Spleen (tissue), 11 donors: ENCODE data around the gene SPINDOC. TPM values are rescaled to one million over a fixed set of nuclear protein-coding genes. Genes with fewer than 3 reads are reported as not detected.

ENCODE experiments used
- DNase-seq: peaks from one replicate; pipeline ENCODE4 v3.0.0-alpha.2; 2020
- H3K27ac ChIP-seq, 8 donors: fragments of 200-600 bp; sonication (generic) in 7 of 8; 1 replicate in 4 of 8; 2 replicates in 4 of 8; pipeline versions ENCODE4 v1.5.0 to v1.8.0; 2016 to 2021; ENCODE audit warnings: inconsistent platforms in 4 of 8, mild to moderate bottlenecking in 4 of 8, moderate library complexity in 1 of 8
- H3K27me3 ChIP-seq, 7 donors: fragments of 200-600 bp; sonication (generic) in 6 of 7; replicated peaks in 1 of 7; 1 replicate in 4 of 7; 2 replicates in 3 of 7; pipeline versions ENCODE4 v1.5.0 to v1.8.0; 2016 to 2021; ENCODE audit warnings: inconsistent platforms in 3 of 7, mild to moderate bottlenecking in 1 of 7
- H3K36me3 ChIP-seq, 6 donors: fragments of 200-600 bp; sonication (generic) in 5 of 6; 1 replicate in 4 of 6; 2 replicates in 2 of 6; pipeline versions ENCODE4 v1.5.0 to v1.8.0; 2016 to 2021; ENCODE audit warnings: inconsistent platforms in 2 of 6
- H3K4me1 ChIP-seq, 6 donors: fragments of 200-600 bp; sonication (generic) in 5 of 6; 1 replicate in 3 of 6; 2 replicates in 3 of 6; pipeline versions ENCODE4 v1.5.0 to v1.8.0; 2016 to 2021; ENCODE audit warnings: inconsistent platforms in 3 of 6
- H3K4me3 ChIP-seq, 8 donors: fragments of 200-600 bp; sonication (generic) in 7 of 8; 1 replicate in 4 of 8; 2 replicates in 4 of 8; pipeline versions ENCODE4 v1.5.0 to v1.8.0; 2016 to 2021; ENCODE audit warnings: inconsistent platforms in 4 of 8, mild to moderate bottlenecking in 4 of 8, moderate library complexity in 2 of 8
- H3K9me3 ChIP-seq, 8 donors: fragments of 200-600 bp; sonication (generic) in 7 of 8; 1 replicate in 4 of 8; 2 replicates in 4 of 8; pipeline versions ENCODE4 v1.5.0 to v1.8.0; 2016 to 2021; ENCODE audit warnings: inconsistent platforms in 4 of 8
- POLR2A ChIP-seq, 3 donors: fragments of 450-650 bp; IDR thresholded peaks; one replicate each; pipeline ENCODE4 v1.5.1; 2017; ENCODE audit warnings: antibody characterized with exemption in 3 of 3, mild to moderate bottlenecking in 1 of 3
- POLR2AphosphoS5 ChIP-seq, 3 donors: sonication (generic); formaldehyde crosslinking; IDR thresholded peaks; one replicate each; pipeline ENCODE4 v1.5.1; 2017; ENCODE audit warnings: antibody characterized with exemption in 3 of 3
- WGBS, 5 donors: extraction: QIAGEN DNeasy Blood & Tissue Kit in 3 of 5; methylation state at CpG; one replicate each; pipeline versions ENCODE4 v1.1.5 to v1.1.7; 2013 to 2018; 5-methylcytosine and 5-hydroxymethylcytosine counted together
- intact Hi-C: fragments of 100-400 bp; cut with DNase I; formaldehyde crosslinking; loops from one replicate; pipeline ENCODE4 v1.15.0; 2023; ENCODE audit warnings: low total_unique reads
- polyA plus RNA-seq, 3 donors: library from polyadenylated mRNA; stranded (reverse); fragments of 200-250 nt; gene quantifications; one replicate each; pipeline ENCODE4 v1.2.1, GENCODE V29; 2013
- total RNA-seq, 7 donors: library from RNA; depleted of rRNA in 3 of 7; stranded (reverse); fragments of >200 nt in 3 of 7; fragmentation: NEBNext Ultra II Directional in 4 of 7; extraction: Animal tissue kit (Norgen Biotek cat#: 25700) in 4 of 7; gene quantifications; one replicate each; pipeline versions ENCODE4 v1.1.0 to v1.2.1, GENCODE V29; 2016 to 2021
- TF ChIP-seq, protein P1 (sequence below), 11 experiments: fragments of 200-600 bp in 7 of 11; fragments of 450-650 bp in 4 of 11; sonication (generic) in 4 of 11; IDR thresholded peaks in 8 of 11; conservative IDR thresholded peaks in 3 of 11; 1 replicate in 7 of 11; 2 replicates in 4 of 11; pipeline versions ENCODE4 v1.4.0 to v1.8.0; 2016 to 2021; ENCODE audit warnings: antibody characterized with exemption in 11 of 11, inconsistent platforms in 4 of 11, mild to moderate bottlenecking in 1 of 11
- donor health status: healthy with polysubstance abuse.
- donor health status: DM: no; HTN: no; CAD: no; lungs with moderate emphysema.
- donor health status: DM: no; HTN: no; CAD: no.
- donor health status: Bipolar disorder and iron deficiency.
- donor health status: healthy.
- donor health status: DM: no; HTN: no; CAD: no.
- donor health status: DM: yes; HTN: yes; CAD: no.

The SPINDOC gene
- total and polyA plus RNA-seq, 10 donors, result 5.1 to 16.8 (median 13.3) TPM

DNA sequence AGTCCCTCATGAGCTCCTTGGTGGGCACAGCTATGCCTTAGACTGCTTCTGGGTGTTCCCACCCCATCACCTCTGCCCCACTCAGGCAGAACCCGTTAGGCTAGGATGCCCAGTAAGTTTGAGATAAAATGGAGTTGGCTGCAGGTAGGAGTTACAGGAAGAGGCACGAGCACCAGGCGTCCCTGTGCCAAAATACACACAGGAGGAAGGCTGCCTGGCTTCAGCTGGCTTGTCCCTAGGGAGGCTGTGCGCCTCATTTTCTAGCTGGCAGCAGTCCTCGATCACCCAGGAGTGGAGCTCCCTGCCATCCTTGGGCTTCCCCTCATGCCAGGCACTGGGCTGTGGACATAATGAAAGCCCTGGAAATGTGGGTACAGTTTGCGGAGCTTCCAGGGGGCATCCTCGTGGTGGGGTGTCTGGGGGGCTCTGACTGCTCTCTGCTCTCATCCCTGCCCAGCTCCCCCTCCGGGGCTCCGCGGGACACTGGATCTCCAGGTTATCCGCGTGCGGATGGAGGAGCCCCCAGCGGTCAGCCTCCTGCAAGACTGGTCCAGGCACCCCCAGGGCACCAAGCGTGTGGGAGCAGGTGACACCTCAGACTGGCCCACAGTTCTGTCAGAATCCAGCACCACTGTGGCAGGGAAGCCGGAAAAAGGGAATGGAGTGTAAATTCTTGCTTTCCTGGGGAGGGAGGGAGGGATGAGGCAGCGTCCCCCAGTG lies 13.4 kb downstream of the SPINDOC start:
- DNase-seq, result no peak
- H3K27ac ChIP-seq, result no peak overlapping the region
- no peaks in the 10 kb centered on the region for H3K9me3 ChIP-seq
- peaks cover 0 to 79% (median 39%) of the 10 kb centered on the region in 6 donors for H3K36me3 ChIP-seq
- no peaks in the 10 kb centered on the region for H3K27me3 ChIP-seq
- H3K4me3 ChIP-seq, result no peak overlapping the region
- H3K4me1 ChIP-seq, result no peaks in the 10 kb centered on the region
- TF ChIP-seq POLR2AphosphoS5 (IDR thresholded peaks at IDR 0.05), result peak in 1 of 3 donors; percentile 16
- TF ChIP-seq, protein P1, sequence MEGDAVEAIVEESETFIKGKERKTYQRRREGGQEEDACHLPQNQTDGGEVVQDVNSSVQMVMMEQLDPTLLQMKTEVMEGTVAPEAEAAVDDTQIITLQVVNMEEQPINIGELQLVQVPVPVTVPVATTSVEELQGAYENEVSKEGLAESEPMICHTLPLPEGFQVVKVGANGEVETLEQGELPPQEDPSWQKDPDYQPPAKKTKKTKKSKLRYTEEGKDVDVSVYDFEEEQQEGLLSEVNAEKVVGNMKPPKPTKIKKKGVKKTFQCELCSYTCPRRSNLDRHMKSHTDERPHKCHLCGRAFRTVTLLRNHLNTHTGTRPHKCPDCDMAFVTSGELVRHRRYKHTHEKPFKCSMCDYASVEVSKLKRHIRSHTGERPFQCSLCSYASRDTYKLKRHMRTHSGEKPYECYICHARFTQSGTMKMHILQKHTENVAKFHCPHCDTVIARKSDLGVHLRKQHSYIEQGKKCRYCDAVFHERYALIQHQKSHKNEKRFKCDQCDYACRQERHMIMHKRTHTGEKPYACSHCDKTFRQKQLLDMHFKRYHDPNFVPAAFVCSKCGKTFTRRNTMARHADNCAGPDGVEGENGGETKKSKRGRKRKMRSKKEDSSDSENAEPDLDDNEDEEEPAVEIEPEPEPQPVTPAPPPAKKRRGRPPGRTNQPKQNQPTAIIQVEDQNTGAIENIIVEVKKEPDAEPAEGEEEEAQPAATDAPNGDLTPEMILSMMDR (IDR thresholded peaks at IDR 0.05 in 8 of 11, conservative IDR thresholded peaks at IDR 0.05 in 3 of 11), result no peak
- no peak for TF ChIP-seq POLR2A (IDR thresholded peaks at IDR 0.05)
- 84 to 92% (median 91%) methylated on average over 10 to 17 of the region's 17 CpGs for WGBS, 5 donors
- intact Hi-C loops, result no loop called here

DNA sequence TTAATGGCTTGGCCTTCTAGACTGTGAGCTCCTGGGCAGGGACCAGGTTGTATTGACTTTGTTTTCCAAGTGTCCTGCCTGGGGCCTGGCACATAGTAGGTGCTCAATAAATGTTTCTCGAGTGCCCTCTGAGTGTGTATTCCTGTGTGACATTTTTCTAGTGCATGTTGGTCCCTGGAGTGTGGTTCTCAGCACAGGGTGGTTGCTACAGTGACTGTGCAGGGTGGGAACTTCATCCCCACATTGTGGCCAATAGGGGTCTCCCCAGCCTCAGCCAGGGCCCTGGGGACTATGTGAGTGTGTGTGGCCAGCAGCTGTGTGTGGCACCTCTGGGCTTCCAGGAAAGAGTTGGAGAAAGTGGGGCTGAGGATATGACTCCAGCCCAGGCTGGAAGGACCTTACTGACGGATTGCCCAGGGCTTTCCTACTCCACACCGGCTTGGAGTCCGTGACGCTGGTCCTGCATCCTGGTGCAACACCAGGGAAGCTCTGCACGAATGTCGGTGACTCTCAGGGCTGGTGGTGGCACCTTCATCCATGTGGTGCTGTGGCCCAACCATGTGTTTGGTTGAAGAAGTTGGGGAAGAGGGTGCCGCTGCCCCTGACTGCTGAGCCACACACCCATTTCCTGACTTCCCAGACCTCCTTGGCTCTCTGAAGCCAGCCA lies 16.7 kb downstream of the SPINDOC start:
- DNase-seq, result no peak

DNA sequence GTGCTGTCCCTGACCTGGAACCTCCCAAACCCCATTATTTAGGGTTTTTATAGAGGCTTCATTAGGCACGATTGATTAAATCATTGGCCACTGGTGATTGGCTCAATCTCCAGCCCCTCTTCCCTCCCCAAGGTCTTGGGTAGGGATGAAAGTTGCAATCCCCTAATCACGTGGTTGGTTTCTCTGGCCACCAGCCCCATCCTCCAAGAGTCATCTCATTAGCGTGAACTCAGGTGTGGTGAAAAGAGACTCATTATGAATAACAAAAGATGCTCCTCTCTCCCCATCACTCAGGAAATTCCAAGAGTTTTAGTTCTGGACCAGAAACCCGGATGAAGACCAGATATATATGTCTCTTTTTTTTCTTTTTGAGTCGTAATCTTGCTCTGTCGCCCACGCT lies 18.1 kb downstream of the SPINDOC start:
- Histone ChIP-seq H3K27ac (no peak overlapping the region), H3K9me3 (no peaks in the 10 kb centered on the region), H3K27me3 (no peaks in the 10 kb centered on the region), H3K4me1 (peaks cover 0 to 6% (median 0%) of the 10 kb centered on the region in 6 donors), H3K4me3 (no peak overlapping the region), H3K36me3 (peaks cover 0 to 32% (median 9%) of the 10 kb centered on the region in 6 donors)
- WGBS, 5 donors, result 76 to 90% (median 78%) methylated on average over 7 of the region's 7 CpGs
- DNase-seq, result no peak
- intact Hi-C loops, result no loop called here
- TF ChIP-seq POLR2AphosphoS5 (IDR thresholded peaks at IDR 0.05), result no peak
- no peak for TF ChIP-seq POLR2A (IDR thresholded peaks at IDR 0.05)
- TF ChIP-seq, protein P1 (IDR thresholded peaks at IDR 0.05 in 8 of 11, conservative IDR thresholded peaks at IDR 0.05 in 3 of 11), result no peak

More for the DNA sequence above, 16.7 kb downstream of the SPINDOC start:
- peaks cover 0 to 6% (median 0%) of the 10 kb centered on the region in 6 donors for H3K4me1 ChIP-seq
- H3K27me3 ChIP-seq, result no peaks in the 10 kb centered on the region
- no peak for TF ChIP-seq POLR2A (IDR thresholded peaks at IDR 0.05)
- TF ChIP-seq POLR2AphosphoS5 (IDR thresholded peaks at IDR 0.05), result peak in 1 of 3 donors; percentile 17
- TF ChIP-seq, protein P1 (IDR thresholded peaks at IDR 0.05 in 8 of 11, conservative IDR thresholded peaks at IDR 0.05 in 3 of 11), result peak in 4 of 11 experiments; percentile 13 to 26 (median 17)
- H3K9me3 ChIP-seq, result no peaks in the 10 kb centered on the region
- peaks cover 0 to 46% (median 10%) of the 10 kb centered on the region in 6 donors for H3K36me3 ChIP-seq
- intact Hi-C loops, result no loop called here
- H3K4me3 ChIP-seq, result no peak overlapping the region
- 75 to 87% (median 81%) methylated on average over 8 of the region's 8 CpGs for WGBS, 5 donors
- H3K27ac ChIP-seq, result no peak overlapping the region

- no peak for DNase-seq
- WGBS, 5 donors, result 22 to 46% (median 34%) methylated on average over 2 of the region's 2 CpGs
- peaks cover 2 to 16% (median 6%) of the 10 kb centered on the region in 6 donors for H3K4me1 ChIP-seq
- no peaks in the 10 kb centered on the region for H3K27me3 ChIP-seq
- no peaks in the 10 kb centered on the region for H3K9me3 ChIP-seq
- no peak overlapping the region for H3K4me3 ChIP-seq
- TF ChIP-seq POLR2AphosphoS5 (IDR thresholded peaks at IDR 0.05), result no peak
- TF ChIP-seq, protein P1 (IDR thresholded peaks at IDR 0.05 in 8 of 11, conservative IDR thresholded peaks at IDR 0.05 in 3 of 11), result no peak
- TF ChIP-seq POLR2A (IDR thresholded peaks at IDR 0.05), result no peak
- no peak overlapping the region for H3K27ac ChIP-seq
- H3K36me3 ChIP-seq, result peaks cover 0 to 22% (median under 1%) of the 10 kb centered on the region in 6 donors
- intact Hi-C loops, result no loop called here
These were observed 19.1 kb downstream of the SPINDOC start for GRCh38 chr11:63832336-63832735.
